Neural cell (in vitro differentiated cells): Measurements from ENCODE around the gene KDM4B. TPM values are rescaled to one million over a fixed set of nuclear protein-coding genes. Genes with fewer than 3 reads are reported as not detected.

Source experiments
- H2AFZ ChIP-seq: fragments of 200-600, 300-800 bp; sonication (generic), shearing (Covaris generic); 2 replicates; pipeline ENCODE4 v1.6.0; 2014; ENCODE audit warnings: low read depth, mild to moderate bottlenecking, antibody characterized with exemption, low read length, moderate library complexity
- H3F3A ChIP-seq: fragments of 200-600 bp; shearing (Covaris generic); 2 replicates; pipeline ENCODE4 v1.6.1; 2016; ENCODE audit warnings: mild to moderate bottlenecking, moderate library complexity, mixed read lengths, antibody characterized with exemption, low read length; ENCODE audit not compliant: insufficient read depth, poor library complexity, severe bottlenecking
- H3K27ac ChIP-seq: fragments of 200-600, 300-800 bp; sonication (generic), shearing (Covaris generic); 2 replicates; pipeline ENCODE4 v1.5.1; 2014; ENCODE audit warnings: mild to moderate bottlenecking, low read length, moderate library complexity
- H3K27me3 ChIP-seq: fragments of 300-800, 200-600 bp; sonication (generic), shearing (Covaris generic); 2 replicates; pipeline ENCODE4 v1.6.0; 2014; ENCODE audit warnings: mild to moderate bottlenecking, low read depth, low read length, moderate library complexity; ENCODE audit not compliant: insufficient read depth
- H3K36me3 ChIP-seq: fragments of 300-800, 200-600 bp; sonication (generic), shearing (Covaris generic); 2 replicates; pipeline ENCODE4 v1.5.1; 2014; ENCODE audit warnings: mild to moderate bottlenecking, antibody characterized with exemption, low read length, moderate library complexity; ENCODE audit not compliant: insufficient read depth
- H3K4me2 ChIP-seq: fragments of 300-800, 200-600 bp; sonication (generic), shearing (Covaris generic); 2 replicates; pipeline ENCODE4 v1.6.0; 2014; ENCODE audit warnings: mild to moderate bottlenecking, low read length
- H3K4me3 ChIP-seq: fragments of 300-800, 200-600 bp; sonication (generic), shearing (Covaris generic); 2 replicates; pipeline ENCODE4 v1.5.1; 2014; ENCODE audit warnings: mild to moderate bottlenecking, low read length, moderate library complexity
- H3K79me2 ChIP-seq: fragments of 200-600 bp; shearing (Covaris generic); replicated peaks from 2 replicates; pipeline ENCODE4 v1.6.0; 2014; ENCODE audit warnings: mild to moderate bottlenecking, low read length, moderate library complexity; ENCODE audit not compliant: insufficient read depth
- H3K9ac ChIP-seq: fragments of 300-800, 200-600 bp; sonication (generic), shearing (Covaris generic); 2 replicates; pipeline ENCODE4 v1.6.1; 2016; ENCODE audit warnings: mild to moderate bottlenecking, low read length, mixed read lengths
- H3K9me2 ChIP-seq: fragments of 200-600 bp; shearing (Covaris generic); 2 replicates; pipeline ENCODE4 v1.6.1; 2016; ENCODE audit warnings: mild to moderate bottlenecking, low read length, mixed read lengths; ENCODE audit not compliant: insufficient read depth
- H3K9me3 ChIP-seq: fragments of 200-600, 300-800 bp; sonication (generic), shearing (Covaris generic); 2 replicates; pipeline ENCODE4 v1.6.1; 2016; ENCODE audit warnings: mild to moderate bottlenecking, mixed run types, low read length, moderate library complexity, mixed read lengths
- H4K20me1 ChIP-seq: fragments of 200-600 bp; shearing (Covaris generic); 2 replicates; pipeline ENCODE4 v1.6.1; 2016; ENCODE audit warnings: mild to moderate bottlenecking, mixed run types; ENCODE audit not compliant: insufficient read depth
- EP300 ChIP-seq: fragments of 450-650 bp; conservative IDR thresholded peaks from 2 replicates; pipeline ENCODE4 v1.6.1; 2014; ENCODE audit warnings: antibody characterized with exemption, mild to moderate bottlenecking, moderate library complexity; ENCODE audit not compliant: poor library complexity, severe bottlenecking
- EZH2 ChIP-seq: fragments of 200-600, 300-800 bp; shearing (Covaris generic), sonication (generic); IDR thresholded peaks from 2 replicates; pipeline ENCODE4 v1.6.1; 2014; ENCODE audit warnings: antibody characterized with exemption, low read length, borderline replicate concordance, mild to moderate bottlenecking; ENCODE audit not compliant: insufficient read depth, poor library complexity, severe bottlenecking
- MXI1 ChIP-seq: fragments of 450-650 bp; conservative IDR thresholded peaks from 2 replicates; pipeline ENCODE4 v1.6.1; 2014; ENCODE audit warnings: antibody characterized with exemption, mild to moderate bottlenecking; ENCODE audit not compliant: poor library complexity, severe bottlenecking
- POLR2AphosphoS5 ChIP-seq: IDR thresholded peaks from 2 replicates; pipeline ENCODE4 v1.6.1; 2012
- RAD21 ChIP-seq: fragments of 450-650 bp; conservative IDR thresholded peaks from 2 replicates; pipeline ENCODE4 v1.6.1; 2014; ENCODE audit warnings: antibody characterized with exemption, mild to moderate bottlenecking, moderate library complexity
- SMC3 ChIP-seq: fragments of 450-650 bp; conservative IDR thresholded peaks from 2 replicates; pipeline ENCODE4 v1.6.1; 2014; ENCODE audit warnings: antibody characterized with exemption, mild to moderate bottlenecking, moderate library complexity; ENCODE audit not compliant: poor library complexity
- TAF1 ChIP-seq: IDR thresholded peaks from 2 replicates; pipeline ENCODE4 v1.6.1; 2012; ENCODE audit warnings: low read depth
- polyA plus RNA-seq: library from polyadenylated mRNA; depleted of rRNA; stranded (reverse); fragments of >200 nt; gene quantifications from 2 replicates; pipeline ENCODE4 v1.2.3, GENCODE V29; 2014
- TF ChIP-seq, protein P1 (sequence below): fragments of 450-650 bp; IDR thresholded peaks from 2 replicates; pipeline ENCODE4 v1.5.1; 2014; ENCODE audit warnings: antibody characterized with exemption, mild to moderate bottlenecking, moderate library complexity; ENCODE audit not compliant: poor library complexity, severe bottlenecking
- TF ChIP-seq, protein P2 (sequence below): IDR thresholded peaks from 2 replicates; pipeline ENCODE4 v1.6.1; 2012; ENCODE audit warnings: borderline replicate concordance

KDM4B gene
- polyA plus RNA-seq, 1 donor from 2014 or later: 19.1 TPM

DNA sequence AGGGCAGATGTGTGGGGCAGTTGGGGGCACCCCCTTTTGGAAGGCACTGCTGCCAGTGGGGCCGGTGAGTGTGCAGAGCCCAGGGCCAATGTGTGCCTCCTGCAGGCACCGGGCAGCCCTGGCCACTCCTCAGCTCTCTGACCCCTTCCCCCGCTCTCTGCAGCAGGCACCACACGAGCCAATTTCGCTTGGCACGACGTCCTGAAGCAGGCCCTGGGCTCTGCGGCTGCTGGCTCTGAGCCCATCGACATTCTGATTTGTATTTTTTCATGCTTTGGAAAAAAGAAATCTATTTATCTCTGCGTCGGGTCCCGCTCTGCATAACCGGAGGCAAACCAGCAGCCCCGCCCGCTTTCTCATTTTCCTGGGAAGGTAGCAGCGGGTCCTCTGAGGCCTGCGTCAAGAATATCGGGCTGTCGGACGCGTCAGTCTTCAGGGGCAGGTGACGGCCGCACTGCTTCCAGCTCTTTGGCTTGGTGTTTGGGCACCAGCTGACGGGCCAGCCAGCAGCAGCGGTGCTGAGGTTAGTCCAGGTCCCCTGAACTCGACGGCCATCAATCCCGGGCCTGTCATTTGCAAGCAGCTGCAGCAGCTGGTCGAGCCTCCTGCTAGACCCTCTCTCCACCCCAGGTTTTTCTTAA is 134.3 kb downstream of the KDM4B start:
- H3K4me3 ChIP-seq: no peak overlapping the region
- H2AFZ ChIP-seq: no peak overlapping the region
- no peak for TF ChIP-seq EZH2
- no peak for TF ChIP-seq MXI1
- TF ChIP-seq, protein P1, sequence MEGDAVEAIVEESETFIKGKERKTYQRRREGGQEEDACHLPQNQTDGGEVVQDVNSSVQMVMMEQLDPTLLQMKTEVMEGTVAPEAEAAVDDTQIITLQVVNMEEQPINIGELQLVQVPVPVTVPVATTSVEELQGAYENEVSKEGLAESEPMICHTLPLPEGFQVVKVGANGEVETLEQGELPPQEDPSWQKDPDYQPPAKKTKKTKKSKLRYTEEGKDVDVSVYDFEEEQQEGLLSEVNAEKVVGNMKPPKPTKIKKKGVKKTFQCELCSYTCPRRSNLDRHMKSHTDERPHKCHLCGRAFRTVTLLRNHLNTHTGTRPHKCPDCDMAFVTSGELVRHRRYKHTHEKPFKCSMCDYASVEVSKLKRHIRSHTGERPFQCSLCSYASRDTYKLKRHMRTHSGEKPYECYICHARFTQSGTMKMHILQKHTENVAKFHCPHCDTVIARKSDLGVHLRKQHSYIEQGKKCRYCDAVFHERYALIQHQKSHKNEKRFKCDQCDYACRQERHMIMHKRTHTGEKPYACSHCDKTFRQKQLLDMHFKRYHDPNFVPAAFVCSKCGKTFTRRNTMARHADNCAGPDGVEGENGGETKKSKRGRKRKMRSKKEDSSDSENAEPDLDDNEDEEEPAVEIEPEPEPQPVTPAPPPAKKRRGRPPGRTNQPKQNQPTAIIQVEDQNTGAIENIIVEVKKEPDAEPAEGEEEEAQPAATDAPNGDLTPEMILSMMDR: no peak
- TF ChIP-seq, protein P2, sequence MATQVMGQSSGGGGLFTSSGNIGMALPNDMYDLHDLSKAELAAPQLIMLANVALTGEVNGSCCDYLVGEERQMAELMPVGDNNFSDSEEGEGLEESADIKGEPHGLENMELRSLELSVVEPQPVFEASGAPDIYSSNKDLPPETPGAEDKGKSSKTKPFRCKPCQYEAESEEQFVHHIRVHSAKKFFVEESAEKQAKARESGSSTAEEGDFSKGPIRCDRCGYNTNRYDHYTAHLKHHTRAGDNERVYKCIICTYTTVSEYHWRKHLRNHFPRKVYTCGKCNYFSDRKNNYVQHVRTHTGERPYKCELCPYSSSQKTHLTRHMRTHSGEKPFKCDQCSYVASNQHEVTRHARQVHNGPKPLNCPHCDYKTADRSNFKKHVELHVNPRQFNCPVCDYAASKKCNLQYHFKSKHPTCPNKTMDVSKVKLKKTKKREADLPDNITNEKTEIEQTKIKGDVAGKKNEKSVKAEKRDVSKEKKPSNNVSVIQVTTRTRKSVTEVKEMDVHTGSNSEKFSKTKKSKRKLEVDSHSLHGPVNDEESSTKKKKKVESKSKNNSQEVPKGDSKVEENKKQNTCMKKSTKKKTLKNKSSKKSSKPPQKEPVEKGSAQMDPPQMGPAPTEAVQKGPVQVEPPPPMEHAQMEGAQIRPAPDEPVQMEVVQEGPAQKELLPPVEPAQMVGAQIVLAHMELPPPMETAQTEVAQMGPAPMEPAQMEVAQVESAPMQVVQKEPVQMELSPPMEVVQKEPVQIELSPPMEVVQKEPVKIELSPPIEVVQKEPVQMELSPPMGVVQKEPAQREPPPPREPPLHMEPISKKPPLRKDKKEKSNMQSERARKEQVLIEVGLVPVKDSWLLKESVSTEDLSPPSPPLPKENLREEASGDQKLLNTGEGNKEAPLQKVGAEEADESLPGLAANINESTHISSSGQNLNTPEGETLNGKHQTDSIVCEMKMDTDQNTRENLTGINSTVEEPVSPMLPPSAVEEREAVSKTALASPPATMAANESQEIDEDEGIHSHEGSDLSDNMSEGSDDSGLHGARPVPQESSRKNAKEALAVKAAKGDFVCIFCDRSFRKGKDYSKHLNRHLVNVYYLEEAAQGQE: no peak
- H3F3A ChIP-seq: no peaks in the 10 kb centered on the region
- H3K9ac ChIP-seq: peak overlapping the region; percentile 14
- H3K9me2 ChIP-seq: no peaks in the 10 kb centered on the region
- H3K4me2 ChIP-seq: no peak overlapping the region
- H3K27me3 ChIP-seq: no peaks in the 10 kb centered on the region
- no peak overlapping the region for H3K27ac ChIP-seq
- H4K20me1 ChIP-seq: no peaks in the 10 kb centered on the region
- no peaks in the 10 kb centered on the region for H3K79me2 ChIP-seq
- H3K36me3 ChIP-seq: peaks cover 11% of the 10 kb centered on the region
- peaks cover 8% of the 10 kb centered on the region for H3K9me3 ChIP-seq

DNA sequence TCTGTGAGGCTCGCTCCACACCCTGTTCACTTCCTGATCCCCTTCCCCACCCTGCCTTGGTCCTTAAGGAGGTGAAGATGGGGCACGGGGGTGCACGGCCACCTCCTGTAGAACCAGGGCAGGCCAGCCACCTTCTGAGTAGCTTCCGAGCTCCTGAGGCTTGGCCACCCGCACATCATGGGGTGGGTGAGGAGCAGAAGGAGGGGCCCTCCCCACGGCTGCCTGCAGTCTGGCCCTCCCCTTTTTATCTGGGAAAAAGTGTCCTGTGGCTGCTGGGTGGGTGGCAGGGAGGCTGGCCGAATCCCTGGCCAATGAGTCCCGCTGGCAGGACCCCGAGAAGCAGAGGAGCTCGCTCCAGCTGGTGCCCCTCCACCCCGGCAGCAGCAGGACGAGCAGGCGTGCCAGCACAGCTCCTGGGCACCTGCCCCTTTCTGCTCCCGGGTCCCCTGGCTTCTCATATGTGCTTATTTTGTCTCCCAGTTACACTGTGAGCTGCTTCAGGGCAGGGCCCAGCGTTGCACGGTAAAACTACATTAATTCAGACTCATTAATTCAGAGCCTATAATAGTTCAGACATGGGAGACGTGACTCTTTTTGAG is 135.0 kb downstream of the KDM4B start:
- H3K9ac ChIP-seq: peak overlapping the region; percentile 14
- no peaks in the 10 kb centered on the region for H4K20me1 ChIP-seq
- no peaks in the 10 kb centered on the region for H3F3A ChIP-seq
- H3K27me3 ChIP-seq: no peaks in the 10 kb centered on the region
- peaks cover 9% of the 10 kb centered on the region for H3K36me3 ChIP-seq
- H3K4me3 ChIP-seq: no peak overlapping the region
- no peaks in the 10 kb centered on the region for H3K79me2 ChIP-seq
- no peaks in the 10 kb centered on the region for H3K9me2 ChIP-seq
- no peak overlapping the region for H2AFZ ChIP-seq
- no peak overlapping the region for H3K4me2 ChIP-seq
- TF ChIP-seq RAD21 (no peak), SMC3 (no peak), EZH2 (no peak), TAF1 (no peak), EP300 (no peak), MXI1 (no peak), POLR2AphosphoS5 (no peak)
- TF ChIP-seq, protein P2: no peak
- TF ChIP-seq, protein P1: no peak
- H3K9me3 ChIP-seq: peaks cover 5% of the 10 kb centered on the region
- no peak overlapping the region for H3K27ac ChIP-seq
